ENCODE measurements around the gene IMPACT. TPM values are rescaled to one million over a fixed set of nuclear protein-coding genes. Genes with fewer than 3 reads are reported as not detected.

Gene IMPACT
- total and polyA plus RNA-seq, 4 donors: 8.3 to 13.6 (median 11.4) TPM

DNA sequence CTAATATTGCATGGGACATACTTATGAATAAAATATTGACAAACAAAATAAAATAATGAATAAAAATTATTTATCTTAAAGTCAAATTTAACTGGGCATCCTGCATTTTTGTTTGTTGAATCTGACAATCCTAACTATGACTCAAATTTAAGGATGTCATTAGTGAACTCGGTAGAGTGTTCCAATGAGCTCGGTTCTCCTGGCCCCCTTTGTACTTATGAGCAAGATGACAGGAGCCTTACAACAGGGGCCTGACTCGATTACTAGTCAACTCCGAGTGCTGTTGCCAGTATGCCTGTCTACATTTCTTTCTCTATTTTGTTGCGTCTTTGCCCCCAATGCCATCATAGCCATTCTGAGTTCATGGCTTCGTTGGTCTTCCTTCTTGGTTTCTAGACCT is 74.3 kb downstream of the IMPACT start:
- Histone ChIP-seq H3K27ac (ENCODE audit: low read depth in 1 of 2, low read length in 2 of 2) (no peak overlapping the region), H3K9ac (ENCODE audit: low read depth in 1 of 2, low read length in 2 of 2) (no peak overlapping the region), H3K4me1 (ENCODE audit: control insufficient read depth in 4 of 4, insufficient read depth in 4 of 4, low read length in 3 of 4) (no peaks in the 10 kb centered on the region), H3K36me3 (ENCODE audit: control insufficient read depth in 4 of 4, insufficient read depth in 3 of 4, low read depth in 1 of 4, low read length in 3 of 4) (no peaks in the 10 kb centered on the region), H3K4me3 (ENCODE audit: low read depth in 1 of 3, low read length in 3 of 3) (no peak overlapping the region), H3K27me3 (ENCODE audit: control insufficient read depth in 4 of 4, insufficient read depth in 4 of 4, low read length in 3 of 4) (no peaks in the 10 kb centered on the region), H3K9me3 (ENCODE audit: control insufficient read depth in 4 of 4, low read length in 3 of 4) (no peaks in the 10 kb centered on the region)
- WGBS: 88% methylated on average over 6 of the region's 6 CpGs
- no peak for DNase-seq (ENCODE audit: low spot score)
- TF ChIP-seq, protein P1, sequence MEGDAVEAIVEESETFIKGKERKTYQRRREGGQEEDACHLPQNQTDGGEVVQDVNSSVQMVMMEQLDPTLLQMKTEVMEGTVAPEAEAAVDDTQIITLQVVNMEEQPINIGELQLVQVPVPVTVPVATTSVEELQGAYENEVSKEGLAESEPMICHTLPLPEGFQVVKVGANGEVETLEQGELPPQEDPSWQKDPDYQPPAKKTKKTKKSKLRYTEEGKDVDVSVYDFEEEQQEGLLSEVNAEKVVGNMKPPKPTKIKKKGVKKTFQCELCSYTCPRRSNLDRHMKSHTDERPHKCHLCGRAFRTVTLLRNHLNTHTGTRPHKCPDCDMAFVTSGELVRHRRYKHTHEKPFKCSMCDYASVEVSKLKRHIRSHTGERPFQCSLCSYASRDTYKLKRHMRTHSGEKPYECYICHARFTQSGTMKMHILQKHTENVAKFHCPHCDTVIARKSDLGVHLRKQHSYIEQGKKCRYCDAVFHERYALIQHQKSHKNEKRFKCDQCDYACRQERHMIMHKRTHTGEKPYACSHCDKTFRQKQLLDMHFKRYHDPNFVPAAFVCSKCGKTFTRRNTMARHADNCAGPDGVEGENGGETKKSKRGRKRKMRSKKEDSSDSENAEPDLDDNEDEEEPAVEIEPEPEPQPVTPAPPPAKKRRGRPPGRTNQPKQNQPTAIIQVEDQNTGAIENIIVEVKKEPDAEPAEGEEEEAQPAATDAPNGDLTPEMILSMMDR (IDR thresholded peaks at IDR 0.05; ENCODE audit: low read depth, low read length, missing input control): no peak
- TF ChIP-seq JUND (IDR thresholded peaks at IDR 0.05) (no peak), RXRA (IDR thresholded peaks at IDR 0.05) (no peak), SP1 (IDR thresholded peaks at IDR 0.05) (no peak), HNF4G (IDR thresholded peaks at IDR 0.05) (no peak), HNF4A (conservative IDR thresholded peaks at IDR 0.05) (no peak)
- TF ChIP-seq, protein P2, sequence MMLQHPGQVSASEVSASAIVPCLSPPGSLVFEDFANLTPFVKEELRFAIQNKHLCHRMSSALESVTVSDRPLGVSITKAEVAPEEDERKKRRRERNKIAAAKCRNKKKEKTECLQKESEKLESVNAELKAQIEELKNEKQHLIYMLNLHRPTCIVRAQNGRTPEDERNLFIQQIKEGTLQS (IDR thresholded peaks at IDR 0.05): no peak

DNA sequence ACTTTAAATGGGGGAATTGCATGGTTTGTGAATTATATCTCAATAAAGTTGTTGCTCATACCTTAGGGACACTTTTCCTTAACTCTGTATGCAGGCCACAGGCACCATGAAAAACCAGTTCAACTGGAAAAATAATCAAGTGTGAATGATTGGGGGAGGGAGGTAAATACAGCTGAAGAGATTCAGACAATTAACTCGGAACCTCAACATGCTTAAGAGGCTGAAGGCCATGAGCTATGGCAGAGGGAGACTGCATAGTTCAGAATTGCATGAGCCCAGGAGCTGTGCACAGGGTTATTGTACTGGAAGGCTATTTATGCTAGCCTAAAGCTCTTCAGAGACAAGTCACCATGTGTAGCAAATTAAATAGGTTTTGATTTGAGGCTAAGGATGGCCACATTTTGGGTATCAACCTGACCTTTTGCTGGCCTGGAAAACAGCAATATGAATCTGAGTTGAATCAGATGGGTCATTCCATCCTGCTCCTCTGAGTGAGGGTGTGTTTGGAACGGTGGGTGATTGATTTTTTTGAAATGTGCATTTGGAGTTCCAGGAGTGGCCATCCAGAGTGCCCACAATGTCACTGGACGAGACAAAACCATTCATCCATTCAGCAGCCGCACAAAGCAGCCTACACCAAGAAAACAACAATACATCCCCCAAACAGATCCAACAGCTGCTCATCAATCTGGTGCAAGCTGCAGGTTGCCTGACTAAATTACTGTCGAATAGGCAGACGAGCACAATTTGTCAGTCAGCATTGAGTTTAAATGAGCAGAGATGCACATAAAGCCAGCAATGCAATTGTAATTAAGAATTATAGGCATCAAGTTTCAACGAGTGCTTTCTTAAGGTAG is 76.4 kb downstream of the IMPACT start:
- Histone ChIP-seq H3K27me3 (ENCODE audit: control insufficient read depth in 4 of 4, insufficient read depth in 4 of 4, low read length in 3 of 4) (no peaks in the 10 kb centered on the region), H3K27ac (ENCODE audit: low read depth in 1 of 2, low read length in 2 of 2) (no peak overlapping the region), H3K4me3 (ENCODE audit: low read depth in 1 of 3, low read length in 3 of 3) (no peak overlapping the region), H3K36me3 (ENCODE audit: control insufficient read depth in 4 of 4, insufficient read depth in 3 of 4, low read depth in 1 of 4, low read length in 3 of 4) (no peaks in the 10 kb centered on the region), H3K9ac (ENCODE audit: low read depth in 1 of 2, low read length in 2 of 2) (no peak overlapping the region), H3K9me3 (ENCODE audit: control insufficient read depth in 4 of 4, low read length in 3 of 4) (no peaks in the 10 kb centered on the region), H3K4me1 (ENCODE audit: control insufficient read depth in 4 of 4, insufficient read depth in 4 of 4, low read length in 3 of 4) (no peaks in the 10 kb centered on the region)
- 83% methylated on average over 7 of the region's 7 CpGs for WGBS
- TF ChIP-seq, protein P3, sequence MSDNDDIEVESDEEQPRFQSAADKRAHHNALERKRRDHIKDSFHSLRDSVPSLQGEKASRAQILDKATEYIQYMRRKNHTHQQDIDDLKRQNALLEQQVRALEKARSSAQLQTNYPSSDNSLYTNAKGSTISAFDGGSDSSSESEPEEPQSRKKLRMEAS (IDR thresholded peaks at IDR 0.05): no peak
- no peak for TF ChIP-seq RXRA (IDR thresholded peaks at IDR 0.05)
- TF ChIP-seq FOXA1 (IDR thresholded peaks at IDR 0.05): no peak
- no peak for DNase-seq (ENCODE audit: low spot score)

Small RNA genes within 50 kb of the gene (small RNA-seq; reads per million reads assigned to genes)
- not detected for gene RF00019

Other genes starting within 250 kb of the IMPACT start
- gene OSBPL1A, start 28.8 kb upstream of the IMPACT start, total RNA-seq: 10 to 100 TPM in 1 of 2 donors, 1 to 10 TPM in 1; 6.6 to 12.6 TPM
- gene OSBPL1A, start 28.8 kb upstream of the IMPACT start, polyA plus RNA-seq: 10 to 100 TPM in 1 of 2 donors, 1 to 10 TPM in 1; 5.4 to 11.2 TPM
- gene HRH4, start 34.0 kb downstream of the IMPACT start, total RNA-seq: under 1 TPM; 0.17 to 0.19 TPM
- under 1 TPM in 1 of 2 donors, not detected in 1; 0.02 TPM for gene HRH4, start 34.0 kb downstream of the IMPACT start, polyA plus RNA-seq